ENCODE data around the gene PTPRO.

GRCh38 chr12:15538881-15539280 lies 216.6 kb downstream of the PTPRO start:
- TF ChIP-seq, protein P1, sequence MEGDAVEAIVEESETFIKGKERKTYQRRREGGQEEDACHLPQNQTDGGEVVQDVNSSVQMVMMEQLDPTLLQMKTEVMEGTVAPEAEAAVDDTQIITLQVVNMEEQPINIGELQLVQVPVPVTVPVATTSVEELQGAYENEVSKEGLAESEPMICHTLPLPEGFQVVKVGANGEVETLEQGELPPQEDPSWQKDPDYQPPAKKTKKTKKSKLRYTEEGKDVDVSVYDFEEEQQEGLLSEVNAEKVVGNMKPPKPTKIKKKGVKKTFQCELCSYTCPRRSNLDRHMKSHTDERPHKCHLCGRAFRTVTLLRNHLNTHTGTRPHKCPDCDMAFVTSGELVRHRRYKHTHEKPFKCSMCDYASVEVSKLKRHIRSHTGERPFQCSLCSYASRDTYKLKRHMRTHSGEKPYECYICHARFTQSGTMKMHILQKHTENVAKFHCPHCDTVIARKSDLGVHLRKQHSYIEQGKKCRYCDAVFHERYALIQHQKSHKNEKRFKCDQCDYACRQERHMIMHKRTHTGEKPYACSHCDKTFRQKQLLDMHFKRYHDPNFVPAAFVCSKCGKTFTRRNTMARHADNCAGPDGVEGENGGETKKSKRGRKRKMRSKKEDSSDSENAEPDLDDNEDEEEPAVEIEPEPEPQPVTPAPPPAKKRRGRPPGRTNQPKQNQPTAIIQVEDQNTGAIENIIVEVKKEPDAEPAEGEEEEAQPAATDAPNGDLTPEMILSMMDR (IDR thresholded peaks at IDR 0.05) = no peak
- TF ChIP-seq POLR2A (IDR thresholded peaks at IDR 0.05) (no peak), EP300 (IDR thresholded peaks at IDR 0.05) (no peak), POLR2AphosphoS5 (IDR thresholded peaks at IDR 0.05) (no peak)
